Head of caudate nucleus (tissue), 42 donors: ENCODE data around the gene GSG1.

Experiments
- DNase-seq, 42 donors: peaks; one replicate each; pipeline versions ENCODE4 v3.0.0 to v3.0.0-alpha.2; 2020 to 2021; ENCODE audit warnings: mixed read lengths in 7 of 42
- intact Hi-C: fragments of 100-400 bp; cut with DNase I; formaldehyde crosslinking; loops from one replicate; pipeline ENCODE4 v1.15.0; 2022

The GSG1 gene

DNA sequence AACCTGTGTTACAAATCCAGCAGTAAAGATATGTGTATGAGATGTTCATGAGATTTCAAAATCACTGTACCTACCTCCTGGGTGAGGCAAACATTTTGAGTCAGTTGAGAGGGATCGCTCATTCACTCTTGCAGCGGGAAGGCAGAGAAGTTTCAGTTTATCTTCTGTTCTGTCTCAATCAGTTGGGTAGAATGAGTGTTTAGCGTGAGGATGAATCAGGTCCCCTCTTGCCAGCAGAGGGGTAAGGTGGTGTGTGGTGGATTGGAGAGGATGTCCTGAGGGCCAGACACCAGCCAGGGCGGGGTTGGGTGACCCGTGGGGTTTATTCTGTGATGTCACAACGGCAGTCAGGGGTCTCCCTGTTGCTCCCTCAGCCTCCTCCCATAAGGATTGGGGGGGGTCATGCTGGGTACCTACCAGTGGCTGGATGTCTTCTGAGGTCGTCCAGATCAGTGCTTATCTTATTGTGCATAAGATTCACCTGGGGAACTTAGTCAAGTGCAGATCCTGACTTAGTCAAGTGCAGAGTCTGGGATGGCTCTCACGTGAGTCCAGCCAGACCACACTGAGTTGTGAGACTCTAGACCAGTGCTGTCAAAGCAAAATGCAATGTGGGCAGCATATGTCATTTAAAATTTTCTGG is at the start of gene GSG1:
TSS of gene GSG1 (minus strand) at position 277 of the 643 bp plus-strand sequence. CDS start at position 122, 155 bp downstream.
- intact Hi-C loops, result no loop called here
- DNase-seq, result no peak

DNA sequence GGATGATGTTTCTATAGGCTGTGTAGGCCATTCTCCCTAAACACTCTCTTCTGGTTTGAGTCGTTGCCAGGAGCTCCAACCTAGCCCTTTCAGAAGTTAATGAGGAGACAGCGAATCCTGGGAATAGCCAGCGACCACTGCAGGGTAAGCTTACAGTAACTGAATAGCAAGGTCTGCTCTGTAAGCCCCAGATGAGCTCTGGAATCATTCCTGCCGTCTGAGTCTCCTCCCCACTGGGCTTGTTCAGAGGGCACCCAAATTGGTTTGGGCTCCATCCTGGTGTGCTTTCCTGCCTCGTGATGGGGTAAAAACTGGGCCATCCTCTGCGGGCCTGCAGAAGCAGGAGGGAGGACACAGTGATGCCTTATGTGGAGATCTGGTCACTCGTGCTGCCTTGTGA is 49.7 kb upstream of the GSG1 start:
- no peak for DNase-seq
- intact Hi-C loops, result no loop called here

DNA sequence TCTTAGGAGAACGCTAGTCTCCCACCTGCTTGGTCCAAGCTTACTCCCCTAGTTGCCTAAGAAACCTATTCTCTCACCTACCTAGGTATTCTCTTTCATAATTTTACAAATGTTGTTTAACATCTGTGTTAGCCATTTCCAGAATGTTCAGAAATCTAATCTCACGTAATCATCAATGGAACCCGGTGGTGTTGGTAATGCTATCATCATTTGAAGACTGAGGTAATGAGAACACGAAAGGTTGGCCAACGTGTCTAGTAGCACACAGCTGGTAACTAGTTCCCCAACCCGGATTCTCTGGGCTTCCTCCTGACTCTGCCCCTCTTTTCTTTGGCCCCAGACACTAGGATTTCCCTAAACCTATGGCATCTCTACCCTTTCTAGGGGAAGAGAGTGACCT is 49.3 kb upstream of the GSG1 start:
- intact Hi-C loops, result no loop called here
- DNase-seq, result no peak

DNA sequence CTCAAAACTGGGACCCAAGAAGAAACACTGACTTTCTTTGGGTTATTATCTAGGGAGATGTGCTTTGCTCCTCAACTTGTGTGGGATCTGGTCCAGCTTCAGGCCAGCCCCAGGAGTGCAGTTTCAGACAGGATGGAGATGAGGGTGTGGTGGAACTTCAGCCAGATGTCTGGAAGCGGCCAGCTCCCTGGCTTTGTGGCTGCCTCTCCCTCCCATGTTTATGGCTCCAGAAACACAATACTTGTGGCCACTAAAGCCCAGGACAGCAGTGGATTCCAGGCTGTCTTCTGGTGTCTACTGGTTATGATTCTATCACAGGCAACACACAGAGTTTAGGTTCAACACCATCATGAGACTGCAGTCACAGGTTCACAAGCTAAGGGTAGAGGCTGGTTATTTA is 48.8 kb upstream of the GSG1 start:
- intact Hi-C loops, result no loop called here
- no peak for DNase-seq

DNA sequence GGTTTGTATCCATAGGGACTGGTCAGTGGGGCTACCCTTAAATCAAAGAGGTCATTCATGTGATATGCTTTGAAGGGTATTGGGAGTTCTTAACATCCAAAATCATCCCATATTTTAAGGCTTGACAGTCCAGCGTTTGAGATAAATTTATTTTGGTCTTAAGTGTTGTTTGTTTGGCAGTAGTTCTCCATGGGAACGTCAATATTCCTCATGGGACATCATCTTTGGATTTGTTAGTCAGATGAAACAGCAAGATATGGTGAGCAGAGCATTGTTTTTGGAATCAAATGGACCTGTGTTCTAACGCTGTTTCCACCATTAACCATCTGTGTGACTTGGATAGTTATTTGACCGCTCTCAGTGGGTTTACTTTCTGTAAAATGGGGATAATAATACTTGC is 45.9 kb upstream of the GSG1 start:
- no peak for DNase-seq
- intact Hi-C loops, result no loop called here

DNA sequence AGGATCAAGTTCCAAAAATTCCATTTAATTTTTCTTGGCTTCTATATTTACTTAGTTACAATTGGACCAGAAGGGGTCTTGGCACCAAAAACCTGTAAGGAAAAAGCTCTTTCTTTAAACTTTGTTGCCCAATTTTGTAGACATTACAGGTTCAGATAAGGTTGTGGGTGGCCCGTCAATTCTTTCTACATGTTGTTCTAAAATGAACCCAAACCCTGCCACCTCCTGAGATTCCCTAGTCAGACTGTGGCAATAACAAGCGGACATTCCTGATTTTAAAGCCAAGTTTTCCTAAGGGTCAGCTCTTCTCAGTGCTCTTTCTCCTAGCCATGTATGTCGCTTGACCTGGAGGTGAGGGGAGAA is 45.0 kb upstream of the GSG1 start:
- no peak for DNase-seq

DNA sequence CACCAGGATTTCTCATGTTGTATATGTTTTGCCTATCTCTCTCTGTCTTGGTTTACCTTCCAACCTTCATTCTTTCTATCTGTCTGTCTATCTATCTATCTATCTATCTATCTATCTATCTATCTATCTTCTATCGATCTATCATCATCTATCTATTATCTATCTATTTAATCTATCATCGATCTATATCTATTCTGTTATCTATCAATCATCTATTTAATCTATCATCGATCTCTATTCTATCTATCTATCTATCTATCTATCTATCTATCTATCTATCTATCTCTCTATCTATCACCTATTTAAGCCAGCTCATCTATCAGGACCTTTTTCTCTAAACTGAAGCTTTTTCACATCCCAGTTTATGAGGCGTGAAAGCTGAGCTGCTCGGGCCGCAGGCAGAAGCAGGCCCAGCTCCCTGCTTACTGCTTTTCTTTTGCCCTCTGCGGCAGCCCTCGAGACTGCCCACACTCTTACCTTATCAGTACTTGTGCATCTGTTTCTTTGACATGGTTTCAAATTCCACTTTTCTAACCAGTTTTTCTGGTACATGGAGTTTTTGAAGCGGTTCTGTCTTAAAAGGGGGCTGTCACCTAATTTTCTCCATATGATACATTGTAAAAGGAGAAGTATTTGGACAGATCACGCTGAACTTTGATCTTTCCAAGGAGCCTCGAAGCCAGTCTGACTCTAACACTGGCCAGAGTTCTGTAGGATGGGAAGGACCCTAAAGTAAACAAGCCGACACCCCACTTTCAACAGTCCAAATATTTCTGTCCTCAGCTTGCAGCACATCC is 44.4 kb upstream of the GSG1 start:
- no peak for DNase-seq
- intact Hi-C loops, result no loop called here

More for the DNA sequence above, 45.0 kb upstream of the GSG1 start:
- intact Hi-C loops, result no loop called here

DNA sequence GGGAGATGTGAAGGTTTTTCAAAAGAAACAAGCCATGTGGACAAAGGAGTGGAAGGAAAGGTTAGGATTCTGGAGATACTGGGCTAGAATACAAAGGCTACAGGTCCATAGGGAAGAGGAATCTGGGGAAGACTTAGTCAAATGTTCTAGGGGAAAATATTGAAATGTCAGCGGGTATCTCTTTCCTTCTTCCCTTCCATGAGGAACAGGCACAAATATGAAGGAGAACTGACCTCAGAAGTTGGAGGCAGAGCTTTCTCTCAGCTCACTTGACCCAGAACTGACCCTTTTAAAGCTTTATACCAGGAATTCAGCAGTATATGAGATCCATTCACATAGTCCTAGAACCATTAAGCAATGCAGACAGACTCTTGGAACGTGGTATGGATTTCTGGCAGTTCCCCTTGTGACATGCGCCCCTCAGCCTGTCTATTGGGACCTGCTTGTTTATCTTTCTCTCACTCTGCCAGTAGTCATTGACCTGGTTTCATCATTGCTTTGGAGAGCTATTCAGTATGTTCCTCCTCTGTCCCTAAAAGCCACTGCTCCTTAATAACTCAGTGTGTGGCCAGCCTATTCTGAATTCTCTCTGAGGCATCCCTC is 43.0 kb upstream of the GSG1 start:
- no peak for DNase-seq
- intact Hi-C loops, result no loop called here

DNA sequence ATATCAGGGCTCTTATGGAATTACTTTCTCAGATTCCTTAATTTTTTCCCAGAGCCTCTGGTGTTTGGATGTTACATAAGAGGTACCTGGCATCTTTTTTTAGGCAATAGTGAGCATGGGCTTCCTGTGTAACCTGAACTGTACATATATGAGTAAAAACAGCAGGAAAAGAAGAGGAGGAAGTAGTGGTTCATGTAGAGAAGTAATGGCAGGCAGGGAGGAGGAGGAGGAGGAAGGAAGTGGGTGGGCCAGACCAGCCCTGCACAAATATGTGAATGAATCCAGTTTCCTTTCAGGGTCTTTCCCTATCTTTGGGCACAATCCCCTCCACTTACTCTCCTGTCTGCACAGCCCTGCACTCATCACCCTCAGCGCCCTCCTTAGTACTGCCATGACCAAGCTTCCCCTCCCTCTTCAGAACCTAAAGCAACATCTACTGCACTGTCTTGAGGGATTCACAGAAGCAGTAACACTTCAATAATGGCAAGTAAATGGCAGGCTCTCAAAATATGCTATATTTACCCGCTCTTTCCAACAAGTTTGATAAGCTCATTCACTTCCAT is 40.9 kb upstream of the GSG1 start:
- DNase-seq, result no peak
- intact Hi-C loops, result no loop called here

DNA sequence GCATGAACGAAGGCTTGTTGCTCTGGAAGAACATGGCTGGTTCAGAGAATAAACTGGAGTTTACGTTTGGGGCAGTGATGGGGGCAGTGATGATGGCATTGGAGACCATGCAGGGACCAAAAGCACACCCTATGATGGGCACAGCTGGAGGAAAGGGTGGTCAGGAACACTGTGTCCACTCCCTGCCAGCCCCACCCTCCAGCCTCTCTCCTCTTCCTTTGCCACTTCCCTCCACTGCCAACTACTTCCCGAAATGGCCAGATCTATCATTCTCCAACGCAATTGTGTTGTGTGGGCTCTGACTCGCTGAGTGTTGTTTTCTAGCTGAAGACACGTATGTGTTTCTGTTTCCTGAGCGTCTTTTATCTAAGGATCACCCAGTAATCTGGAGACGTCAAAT is 39.3 kb upstream of the GSG1 start:
- intact Hi-C loops, result no loop called here
- no peak for DNase-seq

DNA sequence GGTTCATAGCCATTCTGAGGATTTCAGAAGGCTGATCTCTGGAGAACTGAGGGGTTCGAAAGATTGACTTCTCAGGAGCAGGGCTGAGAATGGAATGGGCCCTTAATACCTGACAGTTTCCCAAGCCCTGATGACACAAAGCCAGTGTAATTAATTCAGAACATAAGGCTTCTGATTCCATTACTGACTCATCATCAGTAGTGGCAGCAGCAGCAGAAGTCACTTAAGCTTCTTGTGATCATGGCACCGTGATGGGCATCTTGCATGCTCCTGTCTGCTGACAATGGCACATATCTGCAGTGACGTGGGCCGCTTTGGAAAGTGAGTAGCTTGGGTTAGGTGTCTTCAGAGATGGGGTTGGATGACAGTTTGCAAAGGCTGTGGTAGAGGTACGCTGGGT is 38.2 kb upstream of the GSG1 start:
- intact Hi-C loops, result no loop called here
- no peak for DNase-seq

DNA sequence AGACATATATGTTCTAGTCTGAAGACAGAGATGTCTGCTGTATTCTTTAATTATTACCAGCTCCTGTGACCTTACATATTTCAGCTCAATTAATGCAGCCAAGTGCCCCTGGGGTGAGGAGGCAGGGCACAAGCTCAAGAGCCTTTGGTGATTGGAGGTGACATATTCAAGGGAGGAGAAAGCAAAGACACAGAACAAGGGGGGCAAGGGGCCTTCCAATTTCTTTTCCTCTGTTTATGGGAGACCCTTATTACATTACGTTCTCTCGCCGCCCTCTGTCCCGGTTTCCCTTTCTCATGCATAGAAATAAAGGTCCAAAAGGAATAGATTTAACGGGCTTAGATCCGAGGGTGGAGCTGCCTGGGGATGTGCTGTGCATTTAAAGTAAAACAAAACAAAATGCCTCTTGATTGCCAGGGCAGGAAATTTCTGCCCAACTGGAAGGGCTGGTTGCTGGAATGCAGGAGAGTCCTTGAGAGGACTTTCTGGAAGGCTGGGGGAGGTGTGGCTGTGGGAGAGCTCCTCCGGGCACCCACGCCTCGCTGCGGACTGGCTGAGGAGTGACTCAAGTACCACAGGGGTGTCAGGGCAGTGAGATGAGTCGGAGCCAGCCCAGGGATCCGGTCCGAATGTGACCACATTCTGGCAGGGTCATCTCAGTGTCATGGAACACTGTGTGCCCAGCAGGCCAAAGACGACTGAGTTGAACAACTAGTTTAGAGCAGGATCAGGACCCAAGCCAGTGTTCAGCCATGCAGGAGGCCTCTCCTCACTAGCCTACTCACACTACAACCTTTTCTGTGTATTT is 32.1 kb upstream of the GSG1 start:
- intact Hi-C loops, result no loop called here
- peak in 38 of 42 donors; percentile 10 to 80 (median 46) for DNase-seq

DNA sequence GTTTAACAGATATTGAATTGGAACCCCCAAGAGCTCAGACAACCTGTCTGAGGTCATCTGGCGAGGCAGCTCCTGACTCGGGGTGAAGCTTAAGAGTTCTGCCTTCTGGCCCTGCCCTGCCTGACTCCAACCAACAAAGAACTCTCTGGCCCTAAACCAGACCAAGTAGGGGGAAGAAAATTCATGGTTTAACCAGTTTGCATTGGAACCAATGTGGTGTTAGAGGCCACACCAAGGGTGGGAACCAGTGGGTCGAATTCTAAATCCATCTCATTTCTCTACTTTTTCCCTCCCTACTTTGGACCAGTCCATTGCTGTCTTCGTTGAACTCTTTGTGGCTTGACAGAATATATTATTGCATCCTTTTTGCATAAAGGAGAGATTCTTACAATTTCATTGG is 30.4 kb upstream of the GSG1 start:
- intact Hi-C loops, result no loop called here
- peak in 1 of 42 donors; percentile 21 for DNase-seq

DNA sequence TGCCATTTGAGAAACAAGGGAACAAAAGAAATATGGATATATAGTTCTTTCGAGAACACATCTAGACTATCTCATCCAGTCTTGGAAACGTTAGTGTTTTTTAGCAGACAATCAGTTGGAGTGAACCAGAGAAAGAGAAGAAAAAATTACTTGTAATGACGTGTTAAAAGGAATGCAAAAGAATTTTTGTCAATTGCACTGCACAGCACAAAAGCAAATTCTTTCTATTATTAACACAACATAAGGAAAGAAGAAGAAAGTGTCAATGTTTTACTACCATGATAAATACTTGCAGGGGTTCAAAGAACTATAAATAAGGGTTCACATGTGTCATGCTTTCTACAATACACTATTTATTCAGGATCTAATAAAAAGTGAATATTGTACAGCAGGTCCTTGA is 27.5 kb upstream of the GSG1 start:
- intact Hi-C loops, result no loop called here

DNA sequence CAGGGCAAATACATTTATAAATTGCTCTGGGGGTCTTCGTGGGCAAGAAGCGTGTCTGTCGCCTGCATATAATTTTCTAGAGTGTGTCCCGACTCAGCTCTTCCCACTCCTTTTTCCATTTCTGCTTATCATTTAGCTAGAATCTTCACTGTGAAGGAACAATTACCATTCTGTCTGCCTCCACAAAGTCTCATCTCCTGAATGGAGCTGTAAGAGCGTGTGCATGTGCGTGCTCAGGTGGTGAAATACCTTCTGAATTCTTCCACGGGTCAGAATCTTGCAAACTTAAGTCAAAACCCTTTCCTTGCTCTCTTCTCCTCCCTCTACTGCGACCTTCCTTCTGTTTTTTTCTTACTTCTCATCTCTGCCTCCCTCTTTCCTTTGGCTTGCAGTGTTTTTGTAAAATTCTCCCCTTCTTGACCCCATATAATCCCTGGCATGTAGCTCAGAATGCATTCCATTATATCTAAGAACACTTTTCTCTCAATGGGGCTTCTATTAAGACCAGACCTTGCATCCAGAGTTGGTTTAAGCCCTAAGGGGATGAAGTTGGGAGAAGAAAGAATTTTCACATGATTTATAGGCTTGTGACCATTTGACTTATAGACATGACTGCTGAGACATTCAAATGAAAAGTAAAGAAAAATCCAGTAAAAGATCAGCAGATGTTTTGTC is 25.0 kb upstream of the GSG1 start:
- intact Hi-C loops, result no loop called here
- peak in 16 of 42 donors; percentile 20 to 72 (median 34) for DNase-seq

More for the DNA sequence above, 27.5 kb upstream of the GSG1 start:
- no peak for DNase-seq

DNA sequence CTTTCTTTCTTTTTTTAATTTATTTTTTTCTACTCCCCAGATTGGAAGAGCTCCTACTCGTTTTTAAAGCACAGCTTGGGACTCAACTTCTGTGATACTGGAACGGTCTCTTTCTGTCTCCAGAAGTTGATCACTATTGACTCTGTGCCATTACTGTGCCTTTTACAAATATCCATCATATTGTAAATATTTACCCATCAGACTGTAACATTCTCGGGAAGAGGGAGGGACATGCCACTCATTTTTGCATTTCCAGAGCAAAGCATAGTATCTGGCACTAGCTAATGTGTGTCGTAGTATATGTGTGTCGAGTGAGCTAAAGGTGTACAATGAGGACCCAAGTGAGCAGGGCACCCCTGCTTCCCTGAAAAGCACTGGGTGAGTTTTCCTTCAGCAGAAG is 24.0 kb upstream of the GSG1 start:
- intact Hi-C loops, result no loop called here
- no peak for DNase-seq

DNA sequence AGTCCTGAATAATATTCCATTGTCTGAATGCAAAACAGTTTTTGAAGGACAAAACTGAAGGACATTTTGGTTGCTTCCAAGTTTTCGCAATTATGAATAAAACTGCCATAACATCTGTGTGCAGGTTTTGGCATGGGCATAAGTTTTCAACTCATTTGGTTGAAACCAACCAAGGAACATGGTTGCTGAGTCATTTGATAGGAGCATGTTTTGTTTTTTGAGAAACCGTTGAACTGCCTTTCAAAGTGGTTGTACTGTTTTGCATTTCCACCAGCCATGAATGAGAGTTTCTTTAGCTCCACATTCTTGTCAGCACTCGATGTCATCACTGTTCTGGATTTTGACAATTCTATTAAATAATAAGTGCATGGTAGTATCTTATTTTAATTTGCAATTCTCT is 23.0 kb upstream of the GSG1 start:
- peak in 2 of 42 donors; percentile 17 to 34 for DNase-seq
- intact Hi-C loops, result no loop called here

DNA sequence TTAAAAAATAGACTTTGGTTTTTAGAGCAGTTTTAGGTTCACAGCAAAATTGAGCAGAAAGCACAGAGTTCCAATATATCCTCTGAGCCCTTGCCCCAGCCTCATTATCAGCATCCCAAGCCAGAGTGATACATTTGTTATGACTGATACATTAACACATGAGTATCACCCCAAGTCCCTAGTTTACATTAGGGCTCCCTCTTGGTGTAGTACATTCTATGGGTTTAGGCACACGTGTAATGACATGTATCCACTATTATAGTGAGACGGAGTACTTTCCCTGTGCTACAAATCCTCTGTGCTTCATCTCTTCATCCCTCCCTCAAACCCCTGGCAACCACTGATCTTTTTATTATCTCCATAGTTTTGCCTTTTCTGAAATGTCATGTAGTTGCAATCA is 22.5 kb upstream of the GSG1 start:
- intact Hi-C loops, result no loop called here
- peak in 1 of 42 donors; percentile 4 for DNase-seq
